Fibroblast of pulmonary artery (primary cell): Measurements from ENCODE around the gene EPB41L2.

Experiments used
- DNase-seq: peaks from one replicate; pipeline ENCODE4 v3.0.0-alpha.2; 2010; ENCODE audit warnings: low read depth
- H3K4me3 ChIP-seq: replicated peaks from 2 replicates; pipeline ENCODE4 v1.5.1; 2011; ENCODE audit warnings: low read depth, mild to moderate bottlenecking, control low read depth, low read length, moderate library complexity
- CTCF ChIP-seq: IDR thresholded peaks from 2 replicates; pipeline ENCODE4 v1.5.1; 2011; ENCODE audit warnings: mild to moderate bottlenecking, control low read depth, low read length, inconsistent platforms; ENCODE audit errors: missing control alignments

Gene EPB41L2

GRCh38 chr6:130885392-130886192 lies 177.5 kb downstream of the EPB41L2 start:
- no peak overlapping the region for H3K4me3 ChIP-seq
- TF ChIP-seq CTCF = peak; percentile 85
- peak; percentile 91 for DNase-seq

- no peak for TF ChIP-seq CTCF
- DNase-seq = no peak
- no peak overlapping the region for H3K4me3 ChIP-seq
These were observed 180.7 kb downstream of the EPB41L2 start for GRCh38 chr6:130882370-130882769.

GRCh38 chr6:130879826-130880225 lies 183.2 kb downstream of the EPB41L2 start:
- no peak overlapping the region for H3K4me3 ChIP-seq
- no peak for DNase-seq
- no peak for TF ChIP-seq CTCF

- no peak overlapping the region for H3K4me3 ChIP-seq
- no peak for DNase-seq
- TF ChIP-seq CTCF = no peak
These were observed 189.3 kb downstream of the EPB41L2 start for GRCh38 chr6:130873746-130874145.

GRCh38 chr6:130872250-130873095 lies 190.6 kb downstream of the EPB41L2 start:
- peak; percentile 98 for TF ChIP-seq CTCF
- peak; percentile 64 for DNase-seq

GRCh38 chr6:130870179-130870880 lies 192.7 kb downstream of the EPB41L2 start:
- DNase-seq = no peak
- TF ChIP-seq CTCF = no peak
- H3K4me3 ChIP-seq = no peak overlapping the region

More at GRCh38 chr6:130872250-130873095, 190.6 kb downstream of the EPB41L2 start:
- H3K4me3 ChIP-seq = no peak overlapping the region
